ENCODE data around the gene SEMA3F.

The SEMA3F gene

DNA sequence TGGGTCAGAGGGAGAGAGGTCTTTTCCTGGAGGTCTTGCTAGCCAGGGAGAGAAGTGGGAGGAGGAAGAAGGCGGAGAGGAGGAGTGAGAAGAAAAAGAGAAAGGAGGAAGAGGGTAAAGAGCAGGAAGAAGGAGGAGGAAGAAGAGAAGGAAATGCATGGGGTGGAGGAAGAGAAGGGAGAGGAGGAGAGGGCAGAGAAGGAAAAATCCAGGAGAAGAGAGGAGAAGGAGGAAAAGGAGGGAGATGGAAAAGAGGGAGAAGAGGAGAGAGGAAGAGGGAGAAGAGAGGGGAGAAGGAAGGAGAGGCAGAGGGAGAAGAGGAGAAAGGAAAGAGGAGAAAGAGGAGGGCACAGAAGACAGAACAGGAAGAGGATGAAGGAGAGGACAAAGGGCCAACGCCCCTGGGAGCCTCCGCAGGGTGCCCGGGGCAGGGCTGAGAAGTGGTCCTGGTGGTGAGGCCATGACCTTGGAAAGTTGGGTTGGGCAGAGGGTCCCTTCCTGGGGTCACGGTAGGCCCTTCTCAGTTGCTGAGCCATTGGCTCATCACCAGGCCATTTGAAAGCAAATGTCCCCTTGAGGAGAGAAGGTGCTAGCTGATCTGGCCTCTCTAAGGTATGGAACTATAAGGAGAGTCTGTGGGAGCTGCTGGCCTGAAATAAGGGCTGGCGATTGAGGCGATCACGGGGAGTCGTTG, 1.2 kb upstream of the SEMA3F start:
- Histone ChIP-seq H3K9me2 (replicated peaks; ENCODE audit: insufficient read depth, low read length) (no peaks in the 10 kb centered on the region), H3K9ac (ENCODE audit: low read length) (no peak overlapping the region), H3K79me2 (ENCODE audit: low read length) (no peaks in the 10 kb centered on the region), H2AFZ (ENCODE audit: low read length) (peak overlapping the region; percentile 69), H3K4me3 (ENCODE audit: low read length) (peak overlapping the region; percentile 62), H3K4me2 (ENCODE audit: low read depth, low read length) (peak overlapping the region; percentile 98), H3K36me3 (replicated peaks; ENCODE audit: insufficient read depth, low read length) (no peaks in the 10 kb centered on the region), H3K27me3 (replicated peaks; ENCODE audit: insufficient read depth, low read length) (peaks cover 58% of the 10 kb centered on the region), H3K27ac (ENCODE audit: low read length) (no peak overlapping the region), H3K4me1 (ENCODE audit: low read length) (0 out of 2 replicates have a peak, but pooled peaks cover 4% of the 10 kb centered on the region), H3F3A (ENCODE audit: insufficient read depth, low read length) (no peaks in the 10 kb centered on the region), H3K9me3 (replicated peaks; ENCODE audit: insufficient read depth, low read length) (no peaks in the 10 kb centered on the region), H4K20me1 (ENCODE audit: insufficient read depth, low read length) (no peaks in the 10 kb centered on the region)
- DNase-seq: no peak
- TF ChIP-seq, protein P1, sequence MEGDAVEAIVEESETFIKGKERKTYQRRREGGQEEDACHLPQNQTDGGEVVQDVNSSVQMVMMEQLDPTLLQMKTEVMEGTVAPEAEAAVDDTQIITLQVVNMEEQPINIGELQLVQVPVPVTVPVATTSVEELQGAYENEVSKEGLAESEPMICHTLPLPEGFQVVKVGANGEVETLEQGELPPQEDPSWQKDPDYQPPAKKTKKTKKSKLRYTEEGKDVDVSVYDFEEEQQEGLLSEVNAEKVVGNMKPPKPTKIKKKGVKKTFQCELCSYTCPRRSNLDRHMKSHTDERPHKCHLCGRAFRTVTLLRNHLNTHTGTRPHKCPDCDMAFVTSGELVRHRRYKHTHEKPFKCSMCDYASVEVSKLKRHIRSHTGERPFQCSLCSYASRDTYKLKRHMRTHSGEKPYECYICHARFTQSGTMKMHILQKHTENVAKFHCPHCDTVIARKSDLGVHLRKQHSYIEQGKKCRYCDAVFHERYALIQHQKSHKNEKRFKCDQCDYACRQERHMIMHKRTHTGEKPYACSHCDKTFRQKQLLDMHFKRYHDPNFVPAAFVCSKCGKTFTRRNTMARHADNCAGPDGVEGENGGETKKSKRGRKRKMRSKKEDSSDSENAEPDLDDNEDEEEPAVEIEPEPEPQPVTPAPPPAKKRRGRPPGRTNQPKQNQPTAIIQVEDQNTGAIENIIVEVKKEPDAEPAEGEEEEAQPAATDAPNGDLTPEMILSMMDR (IDR thresholded peaks at IDR 0.05; ENCODE audit: low read length): no peak
- TF ChIP-seq EZH2phosphoT487 (IDR thresholded peaks at IDR 0.05; ENCODE audit: low read length): no peak

DNA sequence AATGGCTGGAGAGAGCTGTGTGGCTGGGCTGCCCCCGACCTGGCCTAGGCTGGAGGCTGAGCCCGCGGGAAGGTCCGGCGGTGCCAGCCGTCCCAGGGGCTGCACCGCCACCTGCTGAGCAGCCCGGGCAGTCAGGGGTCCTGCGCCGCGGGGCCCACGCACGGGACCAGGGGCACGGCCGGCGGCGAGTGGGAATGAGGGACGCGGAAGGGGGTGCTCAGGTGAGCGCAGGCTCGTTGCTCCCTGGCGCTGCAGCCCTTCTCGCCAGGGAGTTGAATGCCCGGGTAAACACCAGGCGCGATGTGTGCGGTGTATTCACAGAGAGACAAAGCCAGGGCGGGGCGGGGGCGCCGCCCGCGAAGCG, 666 bp upstream of the SEMA3F start:
- Histone ChIP-seq H3K4me2 (ENCODE audit: low read depth, low read length) (peak overlapping the region; percentile 98), H3K4me1 (ENCODE audit: low read length) (0 out of 2 replicates have a peak, but pooled peaks cover 4% of the 10 kb centered on the region), H2AFZ (ENCODE audit: low read length) (peak overlapping the region; percentile 69), H3K36me3 (replicated peaks; ENCODE audit: insufficient read depth, low read length) (no peaks in the 10 kb centered on the region), H3K4me3 (ENCODE audit: low read length) (peak overlapping the region; percentile 62), H3K27ac (ENCODE audit: low read length) (no peak overlapping the region), H3K9me3 (replicated peaks; ENCODE audit: insufficient read depth, low read length) (no peaks in the 10 kb centered on the region), H3K27me3 (replicated peaks; ENCODE audit: insufficient read depth, low read length) (peaks cover 63% of the 10 kb centered on the region), H3F3A (ENCODE audit: insufficient read depth, low read length) (no peaks in the 10 kb centered on the region), H3K79me2 (ENCODE audit: low read length) (no peaks in the 10 kb centered on the region), H3K9me2 (replicated peaks; ENCODE audit: insufficient read depth, low read length) (no peaks in the 10 kb centered on the region), H4K20me1 (ENCODE audit: insufficient read depth, low read length) (no peaks in the 10 kb centered on the region), H3K9ac (ENCODE audit: low read length) (no peak overlapping the region)
- TF ChIP-seq, protein P1 (IDR thresholded peaks at IDR 0.05; ENCODE audit: low read length): peak; percentile 30; the same call in 1 of the 2 replicates
- no peak for TF ChIP-seq EZH2 (optimal IDR thresholded peaks at IDR 0.05; ENCODE audit: low read depth, low read length)
- no peak for DNase-seq

DNA sequence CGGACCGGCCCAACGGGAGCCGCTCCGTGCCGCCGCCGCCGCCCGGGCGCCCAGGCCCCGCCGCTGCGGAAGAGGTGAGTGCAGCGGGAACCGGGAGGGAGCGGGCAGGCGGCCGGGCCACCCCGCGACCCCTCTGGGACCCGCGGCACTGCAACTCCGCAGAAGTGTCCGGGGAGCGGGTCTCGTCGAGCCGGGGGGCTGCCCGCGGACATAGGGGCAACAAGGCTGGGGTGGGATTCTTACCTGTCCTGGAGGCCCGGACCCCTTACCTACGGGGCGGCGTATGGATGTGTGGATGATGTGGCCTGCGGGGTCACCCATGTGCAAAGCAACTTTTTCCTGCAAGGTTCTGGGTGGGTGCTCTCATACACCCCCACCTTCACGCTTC, 361 bp downstream of the SEMA3F start:
- TF ChIP-seq EZH2phosphoT487 (IDR thresholded peaks at IDR 0.05; ENCODE audit: low read length) (no peak), EZH2 (optimal IDR thresholded peaks at IDR 0.05; ENCODE audit: low read depth, low read length) (no peak)
- TF ChIP-seq, protein P1 (IDR thresholded peaks at IDR 0.05; ENCODE audit: low read length): no peak
- H3K27ac ChIP-seq (ENCODE audit: low read length): no peak overlapping the region

More for the DNA sequence above, 361 bp downstream of the SEMA3F start:
- no peak overlapping the region for H2AFZ ChIP-seq (ENCODE audit: low read length)
- no peak overlapping the region for H3K9ac ChIP-seq (ENCODE audit: low read length)
- H3K4me1 ChIP-seq (ENCODE audit: low read length): 0 out of 2 replicates have a peak, but pooled peaks cover 4% of the 10 kb centered on the region
- no peaks in the 10 kb centered on the region for H3K9me3 ChIP-seq (replicated peaks; ENCODE audit: insufficient read depth, low read length)
- no peaks in the 10 kb centered on the region for H3F3A ChIP-seq (ENCODE audit: insufficient read depth, low read length)
- no peaks in the 10 kb centered on the region for H3K79me2 ChIP-seq (ENCODE audit: low read length)
- H3K27me3 ChIP-seq (replicated peaks; ENCODE audit: insufficient read depth, low read length): peaks cover 71% of the 10 kb centered on the region
- H3K4me2 ChIP-seq (ENCODE audit: low read depth, low read length): no peak overlapping the region
- no peaks in the 10 kb centered on the region for H4K20me1 ChIP-seq (ENCODE audit: insufficient read depth, low read length)
- no peak overlapping the region for H3K4me3 ChIP-seq (ENCODE audit: low read length)
- H3K9me2 ChIP-seq (replicated peaks; ENCODE audit: insufficient read depth, low read length): no peaks in the 10 kb centered on the region
- no peaks in the 10 kb centered on the region for H3K36me3 ChIP-seq (replicated peaks; ENCODE audit: insufficient read depth, low read length)
- DNase-seq: no peak
